WERI-Rb-1 (cell line): ENCODE measurements around the gene TUBA1C.
A peak's percentile ranks its signal among the peaks of the same experiment; 100 is the strongest.
"Not testable (repeated sequence)": the region's sequence is repeated elsewhere in the genome, so short reads cannot be mapped to it uniquely, and the experiment has no call there.

Experiments used
- DNase-seq: peaks from one replicate; pipeline ENCODE4 v3.0.0-alpha.2; 2020
- H3K27ac ChIP-seq: fragments of 250-450 bp; sonication (Bioruptor Pico); 2 replicates; pipeline ENCODE4 v1.5.1; 2020; ENCODE audit warnings: mild to moderate bottlenecking, moderate library complexity
- H3K27me3 ChIP-seq: fragments of 250-450 bp; sonication (Bioruptor Pico); 2 replicates; pipeline ENCODE4 v1.5.1; 2021; ENCODE audit warnings: mild to moderate bottlenecking, low read depth, moderate library complexity; ENCODE audit not compliant: insufficient read depth, severe bottlenecking
- H3K36me3 ChIP-seq: fragments of 250-450 bp; sonication (Bioruptor Pico); 2 replicates; pipeline ENCODE4 v1.5.1; 2020; ENCODE audit warnings: mild to moderate bottlenecking, moderate library complexity
- H3K4me3 ChIP-seq: 2 replicates; pipeline ENCODE4 v1.5.1; 2011; ENCODE audit warnings: low read depth, mild to moderate bottlenecking, control low read depth, low read length
- H3K9me3 ChIP-seq: fragments of 250-450 bp; sonication (Bioruptor Pico); 2 replicates; pipeline ENCODE4 v1.5.1; 2021; ENCODE audit warnings: mild to moderate bottlenecking, moderate library complexity; ENCODE audit not compliant: severe bottlenecking
- TF ChIP-seq, protein P1 (sequence below): IDR thresholded peaks from 2 replicates; pipeline ENCODE4 v1.5.1; 2011; ENCODE audit warnings: low read depth, mild to moderate bottlenecking, control low read depth, inconsistent platforms, low read length

The TUBA1C gene

DNA sequence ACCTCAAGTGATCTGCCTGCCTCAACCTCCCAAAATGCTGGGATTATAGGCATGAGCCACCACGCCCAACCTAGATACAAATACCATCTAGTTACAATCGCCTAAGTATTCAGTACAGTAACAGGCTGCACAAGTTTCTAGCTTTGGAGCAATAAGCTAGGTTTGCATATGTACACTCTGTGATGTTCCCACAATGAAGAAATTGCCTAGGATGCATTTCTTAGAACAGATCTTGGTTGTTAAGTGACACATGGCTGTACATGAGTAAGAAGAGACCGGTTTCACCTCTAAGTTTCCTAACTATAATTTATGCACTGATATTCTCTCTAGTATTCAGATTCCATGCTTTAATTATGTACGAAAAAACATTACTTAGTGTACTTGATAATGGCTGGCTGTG, 5.4 kb upstream of the TUBA1C start:
- H3K36me3 ChIP-seq, result no peaks in the 10 kb centered on the region
- H3K27ac ChIP-seq, result no peak overlapping the region
- TF ChIP-seq, protein P1, sequence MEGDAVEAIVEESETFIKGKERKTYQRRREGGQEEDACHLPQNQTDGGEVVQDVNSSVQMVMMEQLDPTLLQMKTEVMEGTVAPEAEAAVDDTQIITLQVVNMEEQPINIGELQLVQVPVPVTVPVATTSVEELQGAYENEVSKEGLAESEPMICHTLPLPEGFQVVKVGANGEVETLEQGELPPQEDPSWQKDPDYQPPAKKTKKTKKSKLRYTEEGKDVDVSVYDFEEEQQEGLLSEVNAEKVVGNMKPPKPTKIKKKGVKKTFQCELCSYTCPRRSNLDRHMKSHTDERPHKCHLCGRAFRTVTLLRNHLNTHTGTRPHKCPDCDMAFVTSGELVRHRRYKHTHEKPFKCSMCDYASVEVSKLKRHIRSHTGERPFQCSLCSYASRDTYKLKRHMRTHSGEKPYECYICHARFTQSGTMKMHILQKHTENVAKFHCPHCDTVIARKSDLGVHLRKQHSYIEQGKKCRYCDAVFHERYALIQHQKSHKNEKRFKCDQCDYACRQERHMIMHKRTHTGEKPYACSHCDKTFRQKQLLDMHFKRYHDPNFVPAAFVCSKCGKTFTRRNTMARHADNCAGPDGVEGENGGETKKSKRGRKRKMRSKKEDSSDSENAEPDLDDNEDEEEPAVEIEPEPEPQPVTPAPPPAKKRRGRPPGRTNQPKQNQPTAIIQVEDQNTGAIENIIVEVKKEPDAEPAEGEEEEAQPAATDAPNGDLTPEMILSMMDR, result no peak
- no peak overlapping the region for H3K4me3 ChIP-seq
- DNase-seq, result no peak
- no peaks in the 10 kb centered on the region for H3K27me3 ChIP-seq
- no peaks in the 10 kb centered on the region for H3K9me3 ChIP-seq

DNA sequence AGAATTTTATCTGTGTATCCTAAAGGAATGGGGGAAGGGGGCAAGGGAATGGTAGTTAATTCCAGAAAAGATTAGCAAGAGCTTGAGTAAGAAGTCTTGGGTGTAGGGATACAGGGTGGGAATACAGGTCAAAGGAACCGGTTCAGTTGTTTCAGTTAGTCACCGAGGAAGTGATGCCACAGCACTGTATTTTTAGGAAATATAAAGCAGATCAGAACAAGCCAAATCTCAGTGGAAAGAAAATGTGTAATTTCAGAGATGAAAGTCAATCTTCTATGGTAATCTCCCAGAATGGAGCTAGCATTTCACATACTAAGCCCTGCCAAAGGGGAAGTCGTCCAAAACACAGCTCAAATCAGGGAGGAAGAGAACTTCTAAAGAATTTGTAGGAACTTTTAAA, 4.7 kb upstream of the TUBA1C start:
- TF ChIP-seq, protein P1, result no peak
- no peaks in the 10 kb centered on the region for H3K27me3 ChIP-seq
- DNase-seq, result no peak
- no peaks in the 10 kb centered on the region for H3K9me3 ChIP-seq
- H3K27ac ChIP-seq, result no peak overlapping the region
- H3K36me3 ChIP-seq, result no peaks in the 10 kb centered on the region
- H3K4me3 ChIP-seq, result no peak overlapping the region

DNA sequence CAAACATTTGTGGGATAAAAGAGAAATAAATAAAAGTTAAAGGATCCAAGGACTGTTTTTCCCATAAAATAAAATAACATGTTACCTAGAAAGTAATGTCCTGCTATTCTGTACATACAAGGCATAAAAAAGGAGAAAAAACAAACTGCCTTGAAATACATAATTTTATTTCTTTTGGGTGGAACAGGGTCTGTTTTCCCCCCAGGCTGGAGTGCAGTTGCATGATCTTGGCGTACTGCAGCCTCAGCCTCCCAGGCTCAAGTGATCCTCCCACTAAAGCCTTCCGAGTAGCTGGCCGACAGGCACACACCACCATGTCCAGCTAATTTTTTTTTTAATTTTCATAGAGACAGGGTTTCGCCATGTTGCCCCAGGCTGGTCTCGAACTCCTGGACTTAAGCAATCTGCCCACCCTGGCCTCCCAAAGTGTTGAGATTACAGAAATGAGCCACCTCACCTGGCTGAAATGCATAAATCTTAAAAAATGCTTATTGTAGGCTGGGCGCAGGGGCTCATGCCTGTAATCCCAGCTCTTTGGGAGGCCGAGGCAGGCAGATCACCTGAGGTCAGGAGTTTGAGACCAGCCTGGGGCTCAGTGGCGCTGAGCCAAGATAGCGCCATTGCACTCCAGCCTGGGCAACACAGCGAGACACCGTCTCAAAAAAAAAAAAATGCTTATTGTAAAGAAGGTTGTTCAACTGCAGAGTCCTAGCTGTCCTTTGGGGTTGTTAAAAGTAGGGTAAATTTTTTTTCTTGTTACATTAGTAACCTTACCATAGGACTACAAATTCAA, 4.1 kb upstream of the TUBA1C start:
- no peak overlapping the region for H3K27ac ChIP-seq
- TF ChIP-seq, protein P1, result no peak
- H3K9me3 ChIP-seq, result no peaks in the 10 kb centered on the region
- no peak for DNase-seq
- H3K27me3 ChIP-seq, result no peaks in the 10 kb centered on the region
- no peaks in the 10 kb centered on the region for H3K36me3 ChIP-seq
- H3K4me3 ChIP-seq, result no peak overlapping the region

DNA sequence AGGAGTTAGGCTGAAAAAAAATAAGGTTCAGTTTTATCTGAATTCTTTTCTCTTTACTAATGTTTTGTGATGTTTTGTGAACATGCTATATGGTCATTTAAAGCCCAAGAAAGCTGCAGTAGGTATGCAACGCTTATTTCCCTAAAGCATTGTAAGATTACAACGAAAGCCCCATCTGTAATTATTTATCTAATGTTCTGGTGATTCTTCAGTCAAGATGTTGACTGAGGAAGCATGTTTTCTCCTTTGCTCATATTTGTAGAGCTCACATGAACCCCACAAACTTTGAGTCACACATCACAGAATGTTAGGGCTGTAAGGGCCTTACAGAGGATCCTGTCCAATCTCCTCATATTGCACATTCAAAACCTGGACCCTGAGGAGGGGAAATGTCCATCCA, 3.2 kb upstream of the TUBA1C start:
- Histone ChIP-seq H3K4me3 (no peak overlapping the region), H3K9me3 (no peaks in the 10 kb centered on the region), H3K27ac (no peak overlapping the region), H3K36me3 (no peaks in the 10 kb centered on the region), H3K27me3 (no peaks in the 10 kb centered on the region)
- TF ChIP-seq, protein P1, result no peak
- no peak for DNase-seq

DNA sequence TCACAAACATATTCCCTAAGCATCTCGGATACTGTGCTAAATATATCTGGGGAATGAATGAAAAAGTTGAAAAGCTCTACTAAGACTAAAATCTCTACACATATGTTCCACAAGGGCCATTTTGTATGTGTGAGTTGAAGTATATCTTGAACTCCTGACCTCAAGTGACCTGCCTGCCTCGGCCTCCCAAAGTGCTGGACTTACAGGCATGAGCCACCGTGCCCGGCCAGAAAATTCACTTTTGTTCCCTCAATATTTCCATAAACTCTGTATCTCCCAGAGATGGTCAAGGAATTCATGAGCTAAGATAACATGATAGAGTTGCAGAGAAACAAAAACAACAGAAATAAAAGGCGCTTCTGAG, 1.5 kb upstream of the TUBA1C start:
- DNase-seq, result no peak
- H3K36me3 ChIP-seq, result no peaks in the 10 kb centered on the region
- no peaks in the 10 kb centered on the region for H3K9me3 ChIP-seq
- TF ChIP-seq, protein P1, result no peak
- H3K4me3 ChIP-seq, result no peak overlapping the region
- H3K27ac ChIP-seq, result no peak overlapping the region
- no peaks in the 10 kb centered on the region for H3K27me3 ChIP-seq

DNA sequence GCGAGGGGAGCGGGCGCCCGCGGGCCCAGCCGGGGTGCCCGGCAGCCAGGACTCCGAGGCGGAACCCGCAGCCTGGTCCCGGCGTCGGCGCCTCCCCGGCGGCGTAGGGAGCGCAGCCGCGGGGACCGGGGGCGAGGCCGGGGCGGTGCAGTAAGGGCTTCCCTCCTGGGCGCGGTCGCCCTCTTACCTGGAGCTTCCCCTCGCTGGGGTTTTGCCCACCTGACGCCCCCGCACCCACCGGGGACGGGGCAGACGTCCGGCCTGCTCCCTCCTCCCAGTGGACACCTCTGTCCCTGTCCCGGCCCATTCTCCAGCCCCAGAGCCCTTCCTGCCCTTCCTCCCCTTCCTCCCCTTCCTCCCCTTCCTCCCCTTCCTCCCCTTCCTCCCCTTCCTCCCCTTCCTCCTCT, 413 bp upstream of the TUBA1C start:
- TF ChIP-seq, protein P1, result no peak
- DNase-seq, result no peak
- H3K27me3 ChIP-seq, result no peaks in the 10 kb centered on the region
- no peaks in the 10 kb centered on the region for H3K9me3 ChIP-seq
- H3K27ac ChIP-seq, result no peak overlapping the region
- no peak overlapping the region for H3K4me3 ChIP-seq
- H3K36me3 ChIP-seq, result no peaks in the 10 kb centered on the region

DNA sequence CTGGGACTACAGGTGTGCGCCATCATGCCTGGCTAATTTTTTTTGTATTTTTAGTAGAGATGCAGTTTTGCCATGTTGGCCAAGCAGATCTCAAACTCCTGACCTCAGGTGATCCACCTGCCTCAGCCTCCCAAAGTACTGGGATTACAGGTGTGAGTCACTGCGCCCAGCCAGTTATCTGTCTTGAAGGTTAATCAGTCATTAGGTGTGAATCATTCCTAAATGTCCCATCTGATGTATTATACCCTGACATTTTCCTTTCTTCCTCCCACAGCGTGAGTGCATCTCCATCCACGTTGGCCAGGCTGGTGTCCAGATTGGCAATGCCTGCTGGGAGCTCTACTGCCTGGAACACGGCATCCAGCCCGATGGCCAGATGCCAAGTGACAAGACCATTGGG, 4.3 kb downstream of the TUBA1C start:
- H3K27ac ChIP-seq, result peak overlapping the region; percentile 76
- H3K27me3 ChIP-seq, H3K36me3 ChIP-seq, H3K9me3 ChIP-seq, H3K4me3 ChIP-seq, DNase-seq: not testable (repeated sequence)
